ENCODE measurements around the gene FCMR. TPM values are rescaled to one million over a fixed set of nuclear protein-coding genes. Genes with fewer than 3 reads are reported as not detected.

The FCMR gene
- total and polyA plus RNA-seq, 2 experiments from 2014 or later = not detected

DNA sequence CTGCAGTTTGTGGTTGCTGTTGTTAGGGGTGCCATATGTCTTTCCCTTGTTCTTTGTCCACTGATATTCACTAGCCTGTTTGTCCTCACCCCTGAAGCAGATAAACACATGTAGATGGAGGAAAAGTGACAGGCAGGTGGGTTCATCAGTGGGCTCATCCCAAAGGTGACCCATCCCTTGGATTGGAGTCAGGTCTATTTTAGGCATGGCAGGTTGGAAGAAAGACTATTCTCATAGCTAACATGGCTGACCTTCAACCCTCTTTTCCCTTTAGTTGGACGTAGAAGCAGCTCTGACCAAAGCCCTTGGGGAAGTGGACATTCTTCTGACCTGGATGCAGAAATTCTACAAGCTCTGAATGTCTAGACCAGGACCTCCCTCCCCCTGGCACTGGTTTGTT, 19.0 kb downstream of the FCMR start:
- no peak for DNase-seq (ENCODE audit: low read depth in 1 of 2, low spot score in 1 of 2)
- TF ChIP-seq, protein P1, sequence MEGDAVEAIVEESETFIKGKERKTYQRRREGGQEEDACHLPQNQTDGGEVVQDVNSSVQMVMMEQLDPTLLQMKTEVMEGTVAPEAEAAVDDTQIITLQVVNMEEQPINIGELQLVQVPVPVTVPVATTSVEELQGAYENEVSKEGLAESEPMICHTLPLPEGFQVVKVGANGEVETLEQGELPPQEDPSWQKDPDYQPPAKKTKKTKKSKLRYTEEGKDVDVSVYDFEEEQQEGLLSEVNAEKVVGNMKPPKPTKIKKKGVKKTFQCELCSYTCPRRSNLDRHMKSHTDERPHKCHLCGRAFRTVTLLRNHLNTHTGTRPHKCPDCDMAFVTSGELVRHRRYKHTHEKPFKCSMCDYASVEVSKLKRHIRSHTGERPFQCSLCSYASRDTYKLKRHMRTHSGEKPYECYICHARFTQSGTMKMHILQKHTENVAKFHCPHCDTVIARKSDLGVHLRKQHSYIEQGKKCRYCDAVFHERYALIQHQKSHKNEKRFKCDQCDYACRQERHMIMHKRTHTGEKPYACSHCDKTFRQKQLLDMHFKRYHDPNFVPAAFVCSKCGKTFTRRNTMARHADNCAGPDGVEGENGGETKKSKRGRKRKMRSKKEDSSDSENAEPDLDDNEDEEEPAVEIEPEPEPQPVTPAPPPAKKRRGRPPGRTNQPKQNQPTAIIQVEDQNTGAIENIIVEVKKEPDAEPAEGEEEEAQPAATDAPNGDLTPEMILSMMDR (IDR thresholded peaks at IDR 0.05; ENCODE audit: low read depth, low read length) = no peak
- Histone ChIP-seq H3K4me1 (ENCODE audit: low read depth) (no peaks in the 10 kb centered on the region), H3K4me3 (no peak overlapping the region), H3K9me3 (ENCODE audit: low read depth) (no peaks in the 10 kb centered on the region), H3K27ac (no peak overlapping the region), H3K36me3 (no peaks in the 10 kb centered on the region), H3K27me3 (peaks cover 16% of the 10 kb centered on the region)

DNA sequence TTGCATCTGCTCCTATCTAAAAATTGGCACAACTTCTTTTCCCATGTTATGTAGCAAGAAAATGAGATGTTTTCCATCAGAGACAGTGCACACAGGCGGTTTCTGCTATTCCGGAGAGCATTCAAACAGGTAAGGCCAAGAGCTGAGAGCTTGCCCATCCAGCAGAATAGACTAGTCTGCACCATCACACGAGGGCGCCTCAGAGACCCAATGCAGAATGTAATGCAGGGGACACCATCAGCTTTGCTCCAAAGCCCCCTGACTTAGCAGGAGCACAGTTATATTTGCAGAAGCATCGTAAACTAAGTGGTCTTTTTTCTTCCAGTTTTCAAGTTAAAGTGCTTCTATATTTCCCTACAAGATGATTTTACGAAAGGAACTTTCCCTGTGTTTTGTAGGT, 19.8 kb downstream of the FCMR start:
- Histone ChIP-seq H3K4me3 (no peak overlapping the region), H3K27me3 (peaks cover 12% of the 10 kb centered on the region), H3K27ac (no peak overlapping the region), H3K36me3 (no peaks in the 10 kb centered on the region), H3K4me1 (ENCODE audit: low read depth) (no peaks in the 10 kb centered on the region), H3K9me3 (ENCODE audit: low read depth) (no peaks in the 10 kb centered on the region)
- no peak for DNase-seq (ENCODE audit: low read depth in 1 of 2, low spot score in 1 of 2)
- TF ChIP-seq, protein P1 (IDR thresholded peaks at IDR 0.05; ENCODE audit: low read depth, low read length) = no peak

DNA sequence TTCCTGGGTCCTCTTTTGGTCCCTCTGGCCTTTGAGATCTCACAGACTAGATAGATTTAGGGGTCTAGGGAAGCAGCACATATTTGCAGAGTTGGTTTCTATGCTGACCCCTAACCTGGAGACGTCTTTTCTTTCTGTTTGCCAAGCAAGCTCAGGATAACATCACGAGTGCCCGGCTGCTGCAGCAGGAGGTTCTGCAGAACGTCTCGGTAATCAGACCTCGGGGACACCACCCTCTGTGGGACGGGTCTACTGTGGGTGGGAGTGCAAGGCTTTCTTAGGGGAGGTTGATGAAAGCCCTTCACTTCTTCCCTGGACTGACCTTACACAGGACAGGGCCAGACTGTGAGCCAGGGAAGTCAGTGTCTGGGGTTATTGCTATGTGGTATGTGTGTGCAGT, 21.6 kb downstream of the FCMR start:
- Histone ChIP-seq H3K4me3 (no peak overlapping the region), H3K36me3 (no peaks in the 10 kb centered on the region), H3K27ac (no peak overlapping the region), H3K4me1 (ENCODE audit: low read depth) (no peaks in the 10 kb centered on the region), H3K9me3 (ENCODE audit: low read depth) (no peaks in the 10 kb centered on the region), H3K27me3 (peaks cover 12% of the 10 kb centered on the region)
- TF ChIP-seq, protein P1 (IDR thresholded peaks at IDR 0.05; ENCODE audit: low read depth, low read length) = no peak
- DNase-seq (ENCODE audit: low read depth in 1 of 2, low spot score in 1 of 2) = no peak

DNA sequence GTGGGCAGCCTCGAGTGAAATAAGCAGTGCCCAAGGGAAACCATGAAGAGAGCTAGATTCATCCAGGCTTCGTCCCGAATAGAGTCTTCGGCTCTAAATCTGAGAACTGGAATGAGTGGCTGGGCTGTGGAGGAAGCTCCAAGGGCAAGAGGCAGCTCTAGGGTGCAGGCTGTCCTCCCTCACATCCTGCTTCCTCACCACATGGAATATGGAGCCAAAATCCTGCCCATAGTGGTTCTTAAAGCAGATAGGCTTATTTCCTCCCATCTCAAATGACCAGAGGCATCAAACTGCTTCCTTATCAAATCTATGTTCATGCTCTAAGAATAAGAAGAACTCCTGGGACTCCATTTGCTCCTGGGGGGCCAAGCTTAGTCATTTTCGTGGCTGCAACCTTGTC, 22.0 kb downstream of the FCMR start:
- DNase-seq (ENCODE audit: low read depth in 1 of 2, low spot score in 1 of 2) = peak in 1 of 2 donors; percentile 52
- Histone ChIP-seq H3K36me3 (no peaks in the 10 kb centered on the region), H3K9me3 (ENCODE audit: low read depth) (no peaks in the 10 kb centered on the region), H3K27ac (no peak overlapping the region), H3K4me1 (ENCODE audit: low read depth) (no peaks in the 10 kb centered on the region), H3K4me3 (no peak overlapping the region), H3K27me3 (peaks cover 9% of the 10 kb centered on the region)
- TF ChIP-seq, protein P1 (IDR thresholded peaks at IDR 0.05; ENCODE audit: low read depth, low read length) = no peak

DNA sequence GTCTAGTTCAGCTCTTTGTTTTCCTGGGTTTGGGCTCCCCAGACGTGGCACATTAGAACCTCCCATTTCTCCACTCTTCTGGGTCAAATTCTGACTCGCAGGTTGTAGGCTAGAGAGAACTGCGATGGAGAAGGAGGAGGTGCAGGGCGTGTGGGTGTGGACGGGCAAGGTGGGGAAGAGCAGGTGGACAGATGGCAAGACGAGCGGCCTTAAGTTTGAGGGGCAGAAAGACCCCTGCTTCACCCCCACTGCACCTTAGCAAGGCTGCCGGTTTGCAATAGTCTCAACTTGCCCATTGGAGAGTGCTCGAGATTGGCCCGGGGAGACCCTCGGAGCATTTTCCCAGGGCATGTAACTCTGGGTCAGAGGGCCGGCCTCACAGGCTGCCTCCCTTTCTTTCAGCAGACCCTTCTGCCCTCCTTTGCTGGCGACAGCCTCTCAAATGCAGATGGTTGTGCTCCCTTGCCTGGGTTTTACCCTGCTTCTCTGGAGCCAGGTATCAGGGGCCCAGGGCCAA, 22.8 kb downstream of the FCMR start:
- TF ChIP-seq, protein P1 (IDR thresholded peaks at IDR 0.05; ENCODE audit: low read depth, low read length) = no peak

More for the DNA sequence above, 22.8 kb downstream of the FCMR start:
- no peak overlapping the region for H3K4me3 ChIP-seq
- H3K27ac ChIP-seq = no peak overlapping the region
- no peaks in the 10 kb centered on the region for H3K36me3 ChIP-seq
- no peaks in the 10 kb centered on the region for H3K9me3 ChIP-seq (ENCODE audit: low read depth)
- H3K27me3 ChIP-seq = peaks cover 6% of the 10 kb centered on the region
- no peak for DNase-seq (ENCODE audit: low read depth in 1 of 2, low spot score in 1 of 2)
- no peaks in the 10 kb centered on the region for H3K4me1 ChIP-seq (ENCODE audit: low read depth)

Measured in cardiac muscle cell (in vitro differentiated cells and primary cell).